K562 (cell line): ENCODE measurements around the gene SDE2. TPM values are rescaled to one million over a fixed set of nuclear protein-coding genes. Genes with fewer than 3 reads are reported as not detected.
A peak's percentile ranks its signal among the peaks of the same experiment; 100 is the strongest.

Experiments used
- FOXA1 ChIP-seq: fragments of 450-650 bp; IDR thresholded peaks from 2 replicates; pipeline ENCODE4 v1.6.1; 2016; ENCODE audit warnings: mild to moderate bottlenecking, borderline replicate concordance
- GABPB2 ChIP-seq: fragments of 250-450 bp; sonication (Bioruptor Pico); conservative IDR thresholded peaks from 2 replicates; pipeline ENCODE4 v1.5.1; 2021; ENCODE audit warnings: mild to moderate bottlenecking
- MED1 ChIP-seq: sonication (generic); formaldehyde crosslinking; IDR thresholded peaks from 2 replicates; pipeline ENCODE4 v1.8.1; 2023; ENCODE audit warnings: missing genetic modification reagents, borderline replicate concordance
- RBBP5 ChIP-seq: fragments of 200-600 bp; sonication (generic); IDR thresholded peaks from 2 replicates; pipeline ENCODE4 v1.6.1; 2012; ENCODE audit warnings: borderline replicate concordance, mild to moderate bottlenecking, low read length, control low read depth, inconsistent platforms; ENCODE audit not compliant: insufficient read depth, poor library complexity, severe bottlenecking
- RFX5 ChIP-seq: IDR thresholded peaks from 2 replicates; pipeline ENCODE4 v1.6.1; 2011; ENCODE audit warnings: low read depth, mild to moderate bottlenecking, improper control_type of control experiment, low read length
- SUPT5H ChIP-seq: fragments of 450-650 bp; IDR thresholded peaks from 2 replicates; pipeline ENCODE4 v1.6.1; 2016
- TAL1 ChIP-seq: fragments of 450-650 bp; IDR thresholded peaks from 2 replicates; pipeline ENCODE4 v1.6.1; 2016; ENCODE audit warnings: mild to moderate bottlenecking
- TCF3 ChIP-seq: sonication (generic); formaldehyde crosslinking; IDR thresholded peaks from 2 replicates; pipeline ENCODE4 v1.4.0; 2020; ENCODE audit warnings: mild to moderate bottlenecking, missing genetic modification reagents
- TCFL5 ChIP-seq: fragments of 250-450 bp; sonication (Bioruptor Pico); conservative IDR thresholded peaks from 2 replicates; pipeline ENCODE4 v1.6.1; 2021; ENCODE audit warnings: mild to moderate bottlenecking, moderate library complexity, matching md5 sums
- TOE1 ChIP-seq, 2 experiments: fragments of 450-650 bp in 1 of 2; sonication (generic) in 1 of 2; formaldehyde crosslinking in 1 of 2; IDR thresholded peaks; 2 replicates each; pipeline versions ENCODE4 v1.7.1 to v1.8.0; 2016 to 2022; ENCODE audit warnings: borderline replicate concordance in 2 of 2, mild to moderate bottlenecking in 2 of 2, antibody characterized with exemption in 1 of 2, inconsistent platforms in 1 of 2, low read depth in 1 of 2, missing genetic modification reagents in 1 of 2, moderate library complexity in 1 of 2
- XRCC3 ChIP-seq: fragments of 450-650 bp; IDR thresholded peaks from 2 replicates; pipeline ENCODE4 v1.6.1; 2017; ENCODE audit warnings: mild to moderate bottlenecking, moderate library complexity
- ZBTB8A ChIP-seq: fragments of 450-650 bp; IDR thresholded peaks from 2 replicates; pipeline ENCODE4 v1.6.1; 2018; ENCODE audit warnings: mild to moderate bottlenecking, moderate library complexity; ENCODE audit not compliant: partially characterized antibody
- ZNF589 ChIP-seq: fragments of 200-800 bp; sonication (Bioruptor generic); IDR thresholded peaks from 2 replicates; pipeline ENCODE4 v1.6.1; 2016; ENCODE audit warnings: low read depth, missing genetic modification characterization, missing compliant biosample characterization
- polyA plus RNA-seq, 8 experiments: library from polyadenylated mRNA; depleted of rRNA in 4 of 8; stranded (reverse) in 5 of 8; unstranded in 3 of 8; fragments of >200 nt; fragmentation: Nextera tagmentation in 2 of 8; fragmentation: Illumina TruSeq in 1 of 8; extraction: Ambion mirVana in 2 of 8; extraction: Trizol in 1 of 8; gene quantifications; 2 replicates each; pipeline versions ENCODE4 v1.2.1 to v1.2.3, GENCODE V29; 2011 to 2014; ENCODE audit warnings: inconsistent platforms in 1 of 8, missing spikeins in 1 of 8
- total RNA-seq, 7 experiments: library from RNA; depleted of rRNA in 6 of 7; stranded (reverse); fragments of >200 nt in 6 of 7; fragmentation: Illumina TruSeq in 2 of 7; extraction: Trizol in 2 of 7; gene quantifications; 2 replicates each; pipeline versions ENCODE4 v1.2.1 to v1.2.3, GENCODE V29; 2011 to 2021; ENCODE audit warnings: low replicate concordance in 1 of 7
- TF ChIP-seq, protein P1 (sequence below), 2 experiments: fragments of 450-650 bp in 1 of 2; sonication (generic) in 1 of 2; formaldehyde crosslinking in 1 of 2; IDR thresholded peaks; 2 replicates each; pipeline versions ENCODE4 v1.7.1 to v1.9.0; 2016 to 2022; ENCODE audit warnings: inconsistent platforms in 1 of 2, mild to moderate bottlenecking in 1 of 2, missing genetic modification reagents in 1 of 2
- TF ChIP-seq, protein P2 (sequence below): sonication (generic); formaldehyde crosslinking; IDR thresholded peaks from 2 replicates; pipeline ENCODE4 v1.8.1; 2022; ENCODE audit warnings: missing genetic modification reagents

SDE2 gene
- total and polyA plus RNA-seq, 9 of the 15 experiments (the other 6 are each of a cell fraction or from before 2014, with no cell fraction given), result 14.3 to 62.3 (median 46.0) TPM

DNA sequence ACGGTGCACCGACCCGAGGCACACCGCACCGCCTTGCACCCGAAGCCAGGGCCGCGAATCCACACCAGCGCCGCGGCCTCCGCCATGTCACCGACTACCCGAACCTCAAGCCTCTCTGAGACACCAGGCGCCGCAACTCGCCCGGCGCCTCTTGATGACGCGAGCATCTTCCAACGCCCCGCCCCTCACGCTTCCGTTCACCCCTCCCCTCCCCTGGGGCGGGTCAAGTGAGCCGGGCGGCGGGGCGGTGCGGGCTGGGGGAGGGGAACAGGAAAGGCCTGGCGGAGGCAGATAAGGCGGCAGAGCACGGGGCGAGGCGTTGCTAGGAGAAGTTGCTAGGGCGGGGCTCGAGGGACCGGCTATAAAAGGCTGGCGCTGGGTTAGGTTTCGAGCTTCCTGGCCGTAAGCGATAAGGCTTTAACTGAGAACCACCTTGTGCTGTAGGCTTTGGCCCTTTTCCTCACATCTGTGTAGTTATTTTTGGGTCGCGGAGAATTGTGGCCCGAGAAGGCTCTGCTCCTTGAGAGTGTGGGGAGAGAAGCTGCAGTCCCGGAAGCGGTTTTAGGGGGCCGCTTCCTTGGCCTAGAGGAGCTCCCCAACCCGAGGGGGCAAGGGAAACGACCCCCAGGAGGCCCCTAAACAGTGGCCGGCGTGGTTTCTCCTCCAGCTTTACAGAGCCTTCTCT lies at the start of gene SDE2 (continued):
- peak; percentile 97 for TF ChIP-seq SUPT5H
- peak; percentile 98 for TF ChIP-seq ZNF589 (CRISPR knock-in tag)
- no peak for TF ChIP-seq MED1 (CRISPR knock-in tag)
- no peak for TF ChIP-seq ZBTB8A
- TF ChIP-seq, protein P1, sequence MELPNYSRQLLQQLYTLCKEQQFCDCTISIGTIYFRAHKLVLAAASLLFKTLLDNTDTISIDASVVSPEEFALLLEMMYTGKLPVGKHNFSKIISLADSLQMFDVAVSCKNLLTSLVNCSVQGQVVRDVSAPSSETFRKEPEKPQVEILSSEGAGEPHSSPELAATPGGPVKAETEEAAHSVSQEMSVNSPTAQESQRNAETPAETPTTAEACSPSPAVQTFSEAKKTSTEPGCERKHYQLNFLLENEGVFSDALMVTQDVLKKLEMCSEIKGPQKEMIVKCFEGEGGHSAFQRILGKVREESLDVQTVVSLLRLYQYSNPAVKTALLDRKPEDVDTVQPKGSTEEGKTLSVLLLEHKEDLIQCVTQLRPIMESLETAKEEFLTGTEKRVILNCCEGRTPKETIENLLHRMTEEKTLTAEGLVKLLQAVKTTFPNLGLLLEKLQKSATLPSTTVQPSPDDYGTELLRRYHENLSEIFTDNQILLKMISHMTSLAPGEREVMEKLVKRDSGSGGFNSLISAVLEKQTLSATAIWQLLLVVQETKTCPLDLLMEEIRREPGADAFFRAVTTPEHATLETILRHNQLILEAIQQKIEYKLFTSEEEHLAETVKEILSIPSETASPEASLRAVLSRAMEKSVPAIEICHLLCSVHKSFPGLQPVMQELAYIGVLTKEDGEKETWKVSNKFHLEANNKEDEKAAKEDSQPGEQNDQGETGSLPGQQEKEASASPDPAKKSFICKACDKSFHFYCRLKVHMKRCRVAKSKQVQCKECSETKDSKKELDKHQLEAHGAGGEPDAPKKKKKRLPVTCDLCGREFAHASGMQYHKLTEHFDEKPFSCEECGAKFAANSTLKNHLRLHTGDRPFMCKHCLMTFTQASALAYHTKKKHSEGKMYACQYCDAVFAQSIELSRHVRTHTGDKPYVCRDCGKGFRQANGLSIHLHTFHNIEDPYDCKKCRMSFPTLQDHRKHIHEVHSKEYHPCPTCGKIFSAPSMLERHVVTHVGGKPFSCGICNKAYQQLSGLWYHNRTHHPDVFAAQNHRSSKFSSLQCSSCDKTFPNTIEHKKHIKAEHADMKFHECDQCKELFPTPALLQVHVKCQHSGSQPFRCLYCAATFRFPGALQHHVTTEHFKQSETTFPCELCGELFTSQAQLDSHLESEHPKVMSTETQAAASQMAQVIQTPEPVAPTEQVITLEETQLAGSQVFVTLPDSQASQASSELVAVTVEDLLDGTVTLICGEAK (IDR thresholded peaks at IDR 0.05), result peak; percentile 46
- TF ChIP-seq, protein P1 (CRISPR knock-in tag; IDR thresholded peaks at IDR 0.05), result no peak
- TF ChIP-seq TAL1, result peak; percentile 99
- peak; percentile 68; the same call in 1 of the 2 replicates for TF ChIP-seq TCFL5 (CRISPR knock-in tag)
- peak; percentile 90 for TF ChIP-seq TOE1 (IDR thresholded peaks at IDR 0.05; ENCODE audit: borderline replicate concordance)
- TF ChIP-seq TOE1 (CRISPR knock-in tag; IDR thresholded peaks at IDR 0.05; ENCODE audit: borderline replicate concordance, low read depth), result no peak
- peak; percentile 99 for TF ChIP-seq RBBP5
- TF ChIP-seq GABPB2 (CRISPR knock-in tag), result no peak
- TF ChIP-seq, protein P2, sequence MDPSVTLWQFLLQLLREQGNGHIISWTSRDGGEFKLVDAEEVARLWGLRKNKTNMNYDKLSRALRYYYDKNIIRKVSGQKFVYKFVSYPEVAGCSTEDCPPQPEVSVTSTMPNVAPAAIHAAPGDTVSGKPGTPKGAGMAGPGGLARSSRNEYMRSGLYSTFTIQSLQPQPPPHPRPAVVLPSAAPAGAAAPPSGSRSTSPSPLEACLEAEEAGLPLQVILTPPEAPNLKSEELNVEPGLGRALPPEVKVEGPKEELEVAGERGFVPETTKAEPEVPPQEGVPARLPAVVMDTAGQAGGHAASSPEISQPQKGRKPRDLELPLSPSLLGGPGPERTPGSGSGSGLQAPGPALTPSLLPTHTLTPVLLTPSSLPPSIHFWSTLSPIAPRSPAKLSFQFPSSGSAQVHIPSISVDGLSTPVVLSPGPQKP, result no peak
- TF ChIP-seq XRCC3, result no peak
- TF ChIP-seq TCF3 (CRISPR knock-in tag), result peak; percentile 99
- TF ChIP-seq FOXA1, result no peak
- no peak; the same call in 1 of the 2 replicates for TF ChIP-seq RFX5
